Esophagus muscularis mucosa (tissue), 4 donors: ENCODE data around the gene TOX2. TPM values are rescaled to one million over a fixed set of nuclear protein-coding genes. Genes with fewer than 3 reads are reported as not detected.

Experiments
- DNase-seq: peaks from one replicate; pipeline ENCODE4 v3.0.0-alpha.2; 2017; ENCODE audit errors: extremely low spot score
- H3K27ac ChIP-seq, 4 donors: fragments of 200-600 bp; sonication (generic); replicated peaks in 1 of 4; 1 replicate in 3 of 4; 2 replicates in 1 of 4; pipeline ENCODE4 v1.5.1; 2016 to 2019; ENCODE audit warnings: mild to moderate bottlenecking in 1 of 4
- H3K27me3 ChIP-seq, 4 donors: fragments of 200-600 bp; sonication (generic); one replicate each; pipeline versions ENCODE4 v1.5.1 to v1.6.0; 2016 to 2019
- H3K36me3 ChIP-seq, 4 donors: fragments of 200-600 bp; sonication (generic); one replicate each; pipeline ENCODE4 v1.5.1; 2016 to 2019
- H3K4me1 ChIP-seq, 4 donors: fragments of 200-600 bp; sonication (generic); one replicate each; pipeline ENCODE4 v1.5.1; 2016 to 2019
- H3K4me3 ChIP-seq, 4 donors: fragments of 200-600 bp; sonication (generic); 1 replicate in 2 of 4; 2 replicates in 2 of 4; pipeline ENCODE4 v1.5.1; 2016 to 2019; ENCODE audit warnings: mild to moderate bottlenecking in 4 of 4, moderate library complexity in 1 of 4
- H3K9me3 ChIP-seq, 4 donors: fragments of 200-600 bp; sonication (generic); 1 replicate in 3 of 4; 2 replicates in 1 of 4; pipeline ENCODE4 v1.5.1; 2016 to 2019
- EP300 ChIP-seq: sonication (generic); formaldehyde crosslinking; IDR thresholded peaks from one replicate; pipeline ENCODE4 v1.6.1; 2017; ENCODE audit warnings: antibody characterized with exemption
- POLR2A ChIP-seq: fragments of 450-650 bp; IDR thresholded peaks from one replicate; pipeline ENCODE4 v1.6.1; 2017; ENCODE audit warnings: antibody characterized with exemption, moderate library complexity, mild to moderate bottlenecking, low read depth
- POLR2AphosphoS5 ChIP-seq, 2 donors: sonication (generic); formaldehyde crosslinking; IDR thresholded peaks; one replicate each; pipeline ENCODE4 v1.6.1; 2017; ENCODE audit warnings: antibody characterized with exemption in 2 of 2
- WGBS: methylation state at CpG from one replicate; pipeline ENCODE4 v1.1.5; 2018; 5-methylcytosine and 5-hydroxymethylcytosine counted together
- intact Hi-C: fragments of 100-400 bp; cut with DNase I; formaldehyde crosslinking; loops from one replicate; pipeline ENCODE4 v1.15.1; 2023
- total RNA-seq, 4 donors: library from RNA; depleted of rRNA; stranded (reverse); fragments of >200 nt; gene quantifications; one replicate each; pipeline versions ENCODE4 v1.1.0 to v1.2.1, GENCODE V29; 2016
- TF ChIP-seq, protein P1 (sequence below), 3 experiments: fragments of 200-600 bp in 2 of 3; fragments of 450-650 bp in 1 of 3; sonication (generic) in 2 of 3; IDR thresholded peaks; one replicate each; pipeline ENCODE4 v1.5.1; 2017 to 2019; ENCODE audit warnings: antibody characterized with exemption in 3 of 3, mild to moderate bottlenecking in 2 of 3, moderate library complexity in 1 of 3

TOX2 gene
- total RNA-seq, 4 donors from 2014 or later, result 19.4 to 39.5 (median 32.8) TPM

DNA sequence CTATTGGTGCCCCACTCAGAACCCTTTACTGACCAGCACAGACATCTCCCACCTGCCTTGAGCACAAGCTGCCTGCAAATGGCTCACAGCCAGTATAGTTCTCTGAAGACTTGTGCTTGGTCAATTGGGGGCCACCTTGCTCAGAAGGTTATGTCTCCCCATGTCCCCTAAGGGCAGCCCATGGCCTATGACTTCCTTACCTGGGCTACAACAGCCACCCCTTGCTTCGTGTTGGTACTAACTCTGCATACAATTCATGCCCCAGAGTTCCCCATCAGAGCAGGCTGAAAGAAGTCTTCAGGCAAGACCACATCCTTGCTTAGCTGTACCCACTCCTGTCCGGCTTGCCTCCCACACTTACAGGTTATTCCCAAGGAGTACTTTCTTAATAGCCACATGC lies 57.4 kb downstream of the TOX2 start:
- Histone ChIP-seq H3K4me3 (no peak overlapping the region), H3K27ac (no peak overlapping the region), H3K36me3 (peaks cover 0 to 11% (median 0%) of the 10 kb centered on the region in 4 donors), H3K4me1 (no peaks in the 10 kb centered on the region), H3K27me3 (no peaks in the 10 kb centered on the region), H3K9me3 (no peaks in the 10 kb centered on the region)
- TF ChIP-seq POLR2A (no peak), POLR2AphosphoS5 (IDR thresholded peaks at IDR 0.05) (no peak), EP300 (no peak)
- TF ChIP-seq, protein P1, sequence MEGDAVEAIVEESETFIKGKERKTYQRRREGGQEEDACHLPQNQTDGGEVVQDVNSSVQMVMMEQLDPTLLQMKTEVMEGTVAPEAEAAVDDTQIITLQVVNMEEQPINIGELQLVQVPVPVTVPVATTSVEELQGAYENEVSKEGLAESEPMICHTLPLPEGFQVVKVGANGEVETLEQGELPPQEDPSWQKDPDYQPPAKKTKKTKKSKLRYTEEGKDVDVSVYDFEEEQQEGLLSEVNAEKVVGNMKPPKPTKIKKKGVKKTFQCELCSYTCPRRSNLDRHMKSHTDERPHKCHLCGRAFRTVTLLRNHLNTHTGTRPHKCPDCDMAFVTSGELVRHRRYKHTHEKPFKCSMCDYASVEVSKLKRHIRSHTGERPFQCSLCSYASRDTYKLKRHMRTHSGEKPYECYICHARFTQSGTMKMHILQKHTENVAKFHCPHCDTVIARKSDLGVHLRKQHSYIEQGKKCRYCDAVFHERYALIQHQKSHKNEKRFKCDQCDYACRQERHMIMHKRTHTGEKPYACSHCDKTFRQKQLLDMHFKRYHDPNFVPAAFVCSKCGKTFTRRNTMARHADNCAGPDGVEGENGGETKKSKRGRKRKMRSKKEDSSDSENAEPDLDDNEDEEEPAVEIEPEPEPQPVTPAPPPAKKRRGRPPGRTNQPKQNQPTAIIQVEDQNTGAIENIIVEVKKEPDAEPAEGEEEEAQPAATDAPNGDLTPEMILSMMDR (IDR thresholded peaks at IDR 0.05), result no peak
- DNase-seq, result no peak
- WGBS, result 100% methylated on average over 2 of the region's 2 CpGs
- intact Hi-C loops, result no loop called here

DNA sequence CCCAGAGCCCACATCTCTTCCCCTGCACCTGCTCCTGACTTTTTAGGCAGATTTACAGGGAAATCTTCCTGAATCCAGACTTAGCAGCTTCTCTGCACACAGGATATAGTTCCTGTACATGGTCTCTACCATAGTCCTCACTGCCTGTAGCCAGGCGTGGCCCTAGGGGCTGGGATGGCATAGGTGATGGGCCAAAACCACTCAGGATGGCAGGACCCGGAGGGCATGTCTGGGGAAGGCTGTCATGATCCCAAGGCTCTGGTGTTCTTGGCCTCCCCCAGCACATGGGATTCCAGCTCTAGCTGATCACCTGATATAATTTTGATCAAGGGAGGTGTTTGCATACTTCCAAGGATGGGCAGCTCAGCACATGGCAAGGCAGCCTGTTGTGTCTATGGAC lies 58.0 kb downstream of the TOX2 start:
- no peaks in the 10 kb centered on the region for H3K9me3 ChIP-seq
- no peak overlapping the region for H3K27ac ChIP-seq
- TF ChIP-seq POLR2A, result no peak
- no peak for TF ChIP-seq EP300
- TF ChIP-seq, protein P1 (IDR thresholded peaks at IDR 0.05), result no peak
- TF ChIP-seq POLR2AphosphoS5 (IDR thresholded peaks at IDR 0.05), result no peak
- H3K27me3 ChIP-seq, result no peaks in the 10 kb centered on the region
- peaks cover 0 to 11% (median 0%) of the 10 kb centered on the region in 4 donors for H3K36me3 ChIP-seq
- no peaks in the 10 kb centered on the region for H3K4me1 ChIP-seq
- intact Hi-C loops, result no loop called here
- H3K4me3 ChIP-seq, result no peak overlapping the region
- 80% methylated on average over 1 of the region's 2 CpGs for WGBS
- no peak for DNase-seq

DNA sequence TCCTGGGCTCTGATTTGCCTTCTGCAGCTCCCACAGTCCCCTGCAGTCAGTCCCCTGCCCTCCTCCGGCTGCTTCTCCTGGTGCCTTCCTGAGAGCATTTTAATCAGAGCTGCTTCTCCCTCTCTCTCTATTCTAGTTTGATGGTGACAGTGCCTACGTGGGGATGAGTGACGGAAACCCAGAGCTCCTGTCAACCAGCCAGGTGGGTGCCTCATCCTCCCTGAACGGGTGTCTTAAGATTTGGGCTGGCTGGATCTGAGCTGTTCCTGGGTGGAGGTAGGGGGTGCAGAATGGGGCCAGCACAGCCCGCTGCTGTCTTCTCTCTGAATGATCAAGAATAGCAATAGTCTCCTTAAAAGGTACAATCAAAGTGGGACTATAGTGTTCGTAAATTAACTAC lies 58.6 kb downstream of the TOX2 start:
- intact Hi-C loops, result no loop called here
- DNase-seq, result no peak
- 84% methylated on average over 6 of the region's 6 CpGs for WGBS
- H3K4me3 ChIP-seq, result no peak overlapping the region
- TF ChIP-seq POLR2AphosphoS5 (IDR thresholded peaks at IDR 0.05), result no peak
- TF ChIP-seq POLR2A, result no peak
- TF ChIP-seq EP300, result no peak
- TF ChIP-seq, protein P1 (IDR thresholded peaks at IDR 0.05), result no peak
- no peaks in the 10 kb centered on the region for H3K27me3 ChIP-seq
- H3K27ac ChIP-seq, result no peak overlapping the region
- H3K36me3 ChIP-seq, result peaks cover 0 to 11% (median 0%) of the 10 kb centered on the region in 4 donors
- no peaks in the 10 kb centered on the region for H3K4me1 ChIP-seq
- no peaks in the 10 kb centered on the region for H3K9me3 ChIP-seq

DNA sequence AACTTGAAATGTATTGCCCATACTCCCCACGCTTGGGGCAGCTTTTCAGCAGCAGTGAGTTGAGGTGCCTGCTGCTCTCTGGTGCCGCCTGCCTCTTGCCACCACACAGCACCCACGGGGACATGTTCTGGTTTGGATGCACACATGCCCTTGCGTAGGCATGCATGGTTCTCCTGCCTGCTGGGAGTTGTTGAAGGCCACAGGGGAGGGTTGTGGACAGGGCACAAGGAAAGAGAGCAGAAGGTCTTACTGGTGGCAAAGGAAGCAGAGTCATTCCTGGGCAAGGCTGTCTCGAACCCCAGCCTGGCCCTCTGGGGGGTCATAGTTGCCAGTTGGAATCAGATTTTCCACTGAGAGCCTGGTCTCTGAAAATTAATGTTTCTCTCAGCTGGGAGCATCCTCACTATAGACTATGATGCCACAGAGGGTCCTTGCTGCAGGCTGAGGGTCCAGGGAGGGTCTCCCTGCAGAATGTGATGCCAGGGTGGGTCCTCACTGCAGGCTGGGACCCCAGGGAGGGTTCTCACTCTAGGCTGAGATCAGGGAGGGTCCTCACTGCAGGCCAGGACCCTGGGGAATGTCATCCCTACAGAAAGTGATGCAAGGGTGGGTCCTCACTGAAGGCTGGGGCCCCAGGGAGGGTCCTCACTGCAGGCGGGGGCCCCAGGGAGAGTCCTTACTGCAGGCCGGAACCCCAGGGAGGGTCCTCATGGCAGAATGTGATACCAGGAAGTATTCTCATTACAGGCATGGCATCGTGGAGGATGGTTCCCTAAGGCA lies 59.2 kb downstream of the TOX2 start:
- TF ChIP-seq, protein P1 (IDR thresholded peaks at IDR 0.05), result no peak
- no peak for TF ChIP-seq POLR2A
- TF ChIP-seq POLR2AphosphoS5 (IDR thresholded peaks at IDR 0.05), result no peak
- no peak for TF ChIP-seq EP300

More for the DNA sequence above, 59.2 kb downstream of the TOX2 start:
- Histone ChIP-seq H3K4me3 (no peak overlapping the region), H3K27me3 (no peaks in the 10 kb centered on the region), H3K27ac (no peak overlapping the region), H3K4me1 (no peaks in the 10 kb centered on the region), H3K9me3 (no peaks in the 10 kb centered on the region), H3K36me3 (peaks cover 0 to 11% (median 0%) of the 10 kb centered on the region in 4 donors)
- no peak for DNase-seq
- intact Hi-C loops, result no loop called here
- WGBS, result 94% methylated on average over 8 of the region's 8 CpGs
